ENCODE measurements around the gene TIMM17A.

GRCh38 chr1:202007304-202007703, 52.0 kb downstream of the TIMM17A start:
- TF ChIP-seq CTCF (IDR thresholded peaks at IDR 0.05): no peak
- TF ChIP-seq POLR2A (IDR thresholded peaks at IDR 0.05): no peak
